HepG2 (cell line): ENCODE measurements around the gene ADRA1B. TPM values are rescaled to one million over a fixed set of nuclear protein-coding genes. Genes with fewer than 3 reads are reported as not detected.

Experiments used
- GATAD1 ChIP-seq: IDR thresholded peaks from 2 replicates; pipeline ENCODE4 v1.6.1; 2016; ENCODE audit warnings: missing genetic modification reagents, missing compliant biosample characterization
- HDAC1 ChIP-seq: sonication (generic); formaldehyde crosslinking; IDR thresholded peaks from 2 replicates; pipeline ENCODE4 v1.5.1; 2020; ENCODE audit warnings: mild to moderate bottlenecking, missing genetic modification reagents
- HNF1B ChIP-seq: sonication (generic); formaldehyde crosslinking; IDR thresholded peaks from 2 replicates; pipeline ENCODE4 v1.5.1; 2020; ENCODE audit warnings: mild to moderate bottlenecking, moderate library complexity, missing genetic modification reagents
- IRF2 ChIP-seq: IDR thresholded peaks from 2 replicates; pipeline ENCODE4 v1.6.1; 2018; ENCODE audit warnings: missing genetic modification reagents, missing compliant biosample characterization
- KLF16 ChIP-seq, 2 experiments: sonication (generic) in 1 of 2; formaldehyde crosslinking in 1 of 2; IDR thresholded peaks; 2 replicates each; pipeline versions ENCODE4 v1.6.1 to v1.8.0; 2016 to 2023; ENCODE audit warnings: missing genetic modification reagents in 2 of 2, missing compliant biosample characterization in 1 of 2
- MAX ChIP-seq: IDR thresholded peaks from 2 replicates; pipeline ENCODE4 v1.6.1; 2012; ENCODE audit warnings: inconsistent platforms
- MYPOP ChIP-seq: sonication (generic); formaldehyde crosslinking; IDR thresholded peaks from 2 replicates; pipeline ENCODE4 v1.8.1; 2023; ENCODE audit warnings: mild to moderate bottlenecking, moderate library complexity, missing genetic modification reagents
- NONO ChIP-seq, 2 experiments: fragments of 450-650 bp in 1 of 2; sonication (generic) in 1 of 2; formaldehyde crosslinking in 1 of 2; IDR thresholded peaks in 1 of 2; conservative IDR thresholded peaks in 1 of 2; 2 replicates each; pipeline versions ENCODE4 v1.6.1 to v1.8.0; 2017 to 2022; ENCODE audit warnings: mild to moderate bottlenecking in 1 of 2, missing genetic modification reagents in 1 of 2, moderate library complexity in 1 of 2
- PATZ1 ChIP-seq: sonication (generic); formaldehyde crosslinking; IDR thresholded peaks from 2 replicates; pipeline ENCODE4 v1.4.0; 2020; ENCODE audit warnings: missing genetic modification reagents
- RAD21 ChIP-seq: fragments of 450-650 bp; formaldehyde crosslinking; IDR thresholded peaks from 2 replicates; pipeline ENCODE4 v1.5.0; 2020; ENCODE audit warnings: mild to moderate bottlenecking
- SPEN ChIP-seq: sonication (generic); formaldehyde crosslinking; IDR thresholded peaks from 2 replicates; pipeline ENCODE4 v1.5.1; 2020; ENCODE audit warnings: low read depth, mild to moderate bottlenecking, missing genetic modification reagents
- STAG1 ChIP-seq: sonication (generic); formaldehyde crosslinking; IDR thresholded peaks from 2 replicates; pipeline ENCODE4 v1.4.0; 2020; ENCODE audit warnings: missing genetic modification reagents
- ZFP91 ChIP-seq: sonication (generic); formaldehyde crosslinking; IDR thresholded peaks from 2 replicates; pipeline ENCODE4 v1.9.0; 2022; ENCODE audit warnings: missing genetic modification reagents, mild to moderate bottlenecking, borderline replicate concordance
- ZNF274 ChIP-seq: sonication (generic); formaldehyde crosslinking; IDR thresholded peaks from 2 replicates; pipeline ENCODE4 v1.5.1; 2020; ENCODE audit warnings: mild to moderate bottlenecking, missing genetic modification reagents
- ZNF331 ChIP-seq: sonication (generic); formaldehyde crosslinking; IDR thresholded peaks from 2 replicates; pipeline ENCODE4 v1.4.0; 2020; ENCODE audit warnings: missing genetic modification reagents
- ZNF432 ChIP-seq: sonication (generic); formaldehyde crosslinking; IDR thresholded peaks from 2 replicates; pipeline ENCODE4 v1.5.0; 2020; ENCODE audit warnings: missing genetic modification reagents, mild to moderate bottlenecking, borderline replicate concordance
- ZNF546 ChIP-seq: sonication (generic); formaldehyde crosslinking; conservative IDR thresholded peaks from 2 replicates; pipeline ENCODE4 v1.8.1; 2023; ENCODE audit warnings: mild to moderate bottlenecking, missing genetic modification reagents
- ZNF549 ChIP-seq: sonication (generic); formaldehyde crosslinking; IDR thresholded peaks from 2 replicates; pipeline ENCODE4 v1.5.0; 2020; ENCODE audit warnings: missing genetic modification reagents
- ZNF788 ChIP-seq: sonication (generic); formaldehyde crosslinking; IDR thresholded peaks from 2 replicates; pipeline ENCODE4 v1.5.0; 2020; ENCODE audit warnings: mild to moderate bottlenecking, missing genetic modification reagents, borderline replicate concordance
- ZNF800 ChIP-seq: sonication (generic); formaldehyde crosslinking; IDR thresholded peaks from 2 replicates; pipeline ENCODE4 v1.4.0; 2020; ENCODE audit warnings: missing genetic modification reagents
- polyA plus RNA-seq, 8 experiments: library from polyadenylated mRNA; depleted of rRNA in 3 of 8; stranded (reverse) in 7 of 8; unstranded in 1 of 8; fragments of >200 nt; fragmentation: Illumina TruSeq in 4 of 8; extraction: Trizol in 4 of 8; gene quantifications; 2 replicates each; pipeline versions ENCODE4 v1.2.1 to v1.2.3, GENCODE V29; 2011 to 2016; ENCODE audit warnings: low read depth in 4 of 8, missing spikeins in 1 of 8, mixed read lengths in 1 of 8; ENCODE audit not compliant: insufficient read depth in 1 of 8
- total RNA-seq, 5 experiments: library from RNA; depleted of rRNA; stranded (reverse); fragments of >200 nt; fragmentation: Illumina TruSeq; extraction: Trizol; gene quantifications; 2 replicates each; pipeline ENCODE4 v1.2.3, GENCODE V29; 2016; ENCODE audit warnings: low read depth in 1 of 5

The ADRA1B gene
- total and polyA plus RNA-seq, 2 of the 13 experiments (the other 11 are each of a cell fraction or from before 2014, with no cell fraction given): not detected

- no peak for TF ChIP-seq HNF1B (CRISPR knock-in tag)
- 0 out of 2 replicates have a peak, but pooled peaks have one; percentile 38 for TF ChIP-seq ZNF546
- peak; percentile 91 for TF ChIP-seq STAG1 (CRISPR knock-in tag)
- TF ChIP-seq GATAD1 (CRISPR knock-in tag): 0 out of 2 replicates have a peak, but pooled peaks have one; percentile 21
- no peak for TF ChIP-seq ZNF549 (CRISPR knock-in tag)
- peak; percentile 50; the same call in 1 of the 2 replicates for TF ChIP-seq IRF2 (CRISPR knock-in tag)
- peak; percentile 34; the same call in 1 of the 2 replicates for TF ChIP-seq MAX
- TF ChIP-seq SPEN (CRISPR knock-in tag): 0 out of 2 replicates have a peak, but pooled peaks have one; percentile 26
- TF ChIP-seq ZNF331 (CRISPR knock-in tag): no peak
- peak; percentile 73; the same call in 1 of the 2 replicates for TF ChIP-seq ZFP91 (CRISPR knock-in tag)
- TF ChIP-seq MYPOP (CRISPR knock-in tag): 0 out of 2 replicates have a peak, but pooled peaks have one; percentile 40
- TF ChIP-seq ZNF274 (CRISPR knock-in tag): 0 out of 2 replicates have a peak, but pooled peaks have one; percentile 51
- TF ChIP-seq ZNF800 (CRISPR knock-in tag): 0 out of 2 replicates have a peak, but pooled peaks have one; percentile 57
- no peak for TF ChIP-seq NONO (IDR thresholded peaks at IDR 0.05)
- TF ChIP-seq NONO (CRISPR knock-in tag; conservative IDR thresholded peaks at IDR 0.05): peak; percentile 48; the same call in 1 of the 2 replicates
- peak; percentile 56; the same call in 1 of the 2 replicates for TF ChIP-seq HDAC1 (CRISPR knock-in tag)
- TF ChIP-seq PATZ1 (CRISPR knock-in tag): 0 out of 2 replicates have a peak, but pooled peaks have one; percentile 3
- TF ChIP-seq ZNF432 (CRISPR knock-in tag): no peak
- TF ChIP-seq RAD21 (CRISPR knock-in tag): peak; percentile 83
- TF ChIP-seq ZNF788 (CRISPR knock-in tag): 0 out of 2 replicates have a peak, but pooled peaks have one; percentile 37
- 0 out of 4 replicates have a peak, but pooled peaks of 1 of the 2 experiments have one; percentile 23 for TF ChIP-seq KLF16 (CRISPR knock-in tag; IDR thresholded peaks at IDR 0.05)
Observed at GRCh38 chr5:159987031-159987674, 70.9 kb downstream of the ADRA1B start (continued).
